HG02642 (cell line): ENCODE measurements around the gene NTM.

Experiments used
- ATAC-seq: cut with Tn5 transposase; IDR thresholded peaks from one replicate; pipeline ENCODE4 v1.9.1; 2021; ENCODE audit warnings: mild to moderate bottlenecking; ENCODE audit not compliant: unreplicated experiment, poor library complexity

The NTM gene

DNA sequence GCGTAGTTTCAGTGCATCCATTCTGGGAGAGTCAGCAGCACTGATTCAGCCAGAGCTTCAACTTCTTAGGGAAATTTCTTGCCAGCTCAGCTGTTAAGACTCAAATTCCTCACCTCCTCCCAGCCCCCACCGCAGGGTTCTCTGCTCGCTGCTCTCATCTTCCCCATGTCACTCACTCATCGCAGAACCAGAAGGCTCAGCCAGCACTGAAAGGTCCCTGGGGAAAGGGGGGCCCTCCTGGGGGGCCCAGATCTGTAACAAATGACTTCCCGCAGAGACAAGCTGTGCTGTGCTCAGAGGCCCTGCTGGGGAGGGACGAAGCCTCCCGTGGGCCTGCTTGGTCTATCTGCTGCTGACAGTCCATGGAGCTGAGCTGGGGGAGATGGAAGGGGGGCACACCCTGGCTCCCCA is 220.6 kb downstream of the NTM start:
- no peak for ATAC-seq

DNA sequence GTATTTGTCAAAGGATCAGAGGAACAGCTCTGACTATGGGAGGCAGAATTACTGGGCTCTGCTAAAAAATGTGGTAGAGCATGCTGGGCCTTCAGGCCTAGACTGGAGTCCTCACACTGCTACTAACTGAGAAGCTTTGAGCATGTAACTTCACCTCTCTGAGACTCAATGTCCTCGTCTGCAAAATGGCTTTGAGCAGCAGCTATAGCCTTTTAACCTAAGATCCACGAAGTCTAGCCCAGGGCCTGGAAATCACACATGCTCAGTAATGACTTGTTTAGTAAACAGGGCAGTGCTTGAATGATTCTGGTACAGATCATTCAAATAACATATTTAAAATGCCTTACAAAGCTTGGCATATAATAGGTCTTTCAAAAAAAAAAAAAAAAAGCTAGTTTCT is 221.7 kb downstream of the NTM start:
- ATAC-seq: no peak

DNA sequence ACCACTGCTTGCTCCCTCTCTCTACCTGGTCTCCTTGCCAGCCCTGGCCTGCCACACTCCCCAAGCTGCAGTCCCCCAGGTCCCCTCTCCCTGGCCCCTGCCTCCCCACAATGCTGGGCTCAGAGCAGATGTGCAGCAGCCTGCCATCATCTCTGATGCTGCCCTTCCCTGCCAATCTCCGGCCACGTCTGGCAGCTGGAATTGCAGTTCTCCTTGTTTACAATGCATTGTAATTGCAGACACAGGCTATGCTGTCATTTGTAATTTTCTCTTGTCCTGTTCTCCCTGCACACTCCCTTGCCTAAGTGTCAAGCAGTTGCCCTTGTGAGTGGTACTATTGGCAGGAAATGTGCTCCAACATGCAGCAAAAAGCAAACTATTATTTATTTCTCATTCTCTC is 222.3 kb downstream of the NTM start:
- ATAC-seq: no peak

DNA sequence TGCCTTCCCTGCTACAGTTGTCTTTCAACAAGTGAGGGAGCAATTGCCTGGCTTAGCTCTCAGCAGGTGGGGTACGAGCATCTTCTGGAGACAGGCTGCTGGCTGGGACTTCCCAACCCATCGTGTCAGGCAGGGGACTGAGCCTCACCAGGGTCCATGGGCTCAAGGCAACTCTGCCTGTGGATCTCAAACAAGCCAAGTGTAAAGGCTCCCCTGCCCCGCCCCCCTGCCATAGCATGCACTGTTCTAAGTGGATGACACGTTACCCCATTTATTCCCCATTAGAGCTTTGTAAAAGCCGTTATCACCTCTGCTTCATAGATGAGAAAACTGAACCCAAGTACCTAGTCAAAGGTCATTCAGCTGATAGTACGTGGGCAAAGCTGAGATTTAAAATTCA is 222.9 kb downstream of the NTM start:
- no peak for ATAC-seq

DNA sequence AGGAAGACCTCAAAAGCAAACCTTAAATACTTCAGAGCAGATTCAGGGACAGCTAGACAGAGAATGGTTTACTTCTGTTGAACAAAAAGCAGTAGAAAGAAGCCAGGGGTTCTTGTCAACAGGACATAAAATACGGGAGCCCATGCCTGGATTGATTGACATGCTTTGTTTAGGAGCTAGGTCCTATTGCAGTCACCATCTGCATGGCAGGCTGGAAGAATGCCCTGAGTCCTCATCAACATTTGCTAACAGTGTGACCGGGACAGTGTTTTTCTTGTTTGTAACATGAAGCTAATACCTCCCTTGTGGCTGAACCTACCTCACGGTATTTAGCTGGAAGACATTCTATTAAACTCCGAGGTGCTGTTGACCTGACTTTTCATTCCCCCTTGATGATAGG is 225.4 kb downstream of the NTM start:
- no peak for ATAC-seq

DNA sequence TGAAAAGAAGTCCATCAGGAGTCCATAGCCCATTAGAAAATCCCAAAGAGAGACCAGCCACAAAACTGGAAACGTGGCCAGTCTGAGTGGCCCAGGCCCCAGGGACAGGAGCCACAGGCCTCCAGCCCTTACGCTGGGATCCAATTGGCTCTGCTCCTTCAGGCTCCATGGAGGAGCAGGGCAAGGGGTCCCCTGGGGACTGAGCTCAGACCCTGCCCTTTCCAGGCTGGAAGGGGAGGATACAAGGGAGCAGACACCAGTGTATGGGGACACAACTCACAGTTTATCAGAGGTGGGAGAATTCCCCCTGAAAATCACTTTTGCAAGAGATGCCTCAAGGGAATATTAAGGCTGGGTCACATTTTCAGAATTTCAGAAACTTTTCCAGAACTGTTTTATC is 227.5 kb downstream of the NTM start:
- ATAC-seq: no peak

DNA sequence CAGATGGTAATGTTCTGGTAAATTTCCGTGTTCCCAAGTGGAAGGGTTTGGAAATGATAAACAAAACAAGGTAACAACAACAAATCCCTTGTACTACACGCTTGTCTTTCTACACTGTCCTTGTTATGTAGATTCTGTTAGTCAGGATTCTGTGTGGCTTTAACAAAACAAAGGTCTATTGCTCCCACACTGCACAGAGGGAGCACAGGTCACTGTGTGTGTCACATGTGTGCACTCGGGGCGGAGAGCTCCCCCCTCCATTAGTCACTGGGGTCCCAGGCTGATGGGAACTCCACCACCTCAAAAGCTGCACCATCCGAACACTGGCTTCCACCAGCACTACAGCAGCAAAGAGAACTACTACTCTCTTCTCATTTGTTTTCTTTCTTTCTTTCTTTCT is 227.9 kb downstream of the NTM start:
- no peak for ATAC-seq

DNA sequence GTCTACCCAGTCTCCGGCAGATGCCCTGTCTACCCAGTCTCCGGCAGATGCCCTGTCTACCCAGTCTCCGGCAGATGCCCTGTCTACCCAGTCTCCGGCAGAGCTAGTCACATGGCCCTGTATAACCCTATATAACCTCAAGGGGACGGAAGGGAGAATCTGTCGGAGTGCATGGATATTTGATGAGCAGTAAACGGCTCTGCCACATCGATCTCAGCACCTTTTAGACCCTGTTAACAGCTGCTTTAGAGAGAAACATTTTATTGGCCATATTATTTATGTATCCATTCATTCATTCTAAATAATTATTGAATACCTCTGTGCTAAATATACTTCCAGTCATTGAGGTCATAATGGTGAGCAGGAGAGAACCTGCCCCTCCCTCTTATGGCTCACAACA is 228.9 kb downstream of the NTM start:
- ATAC-seq: no peak

DNA sequence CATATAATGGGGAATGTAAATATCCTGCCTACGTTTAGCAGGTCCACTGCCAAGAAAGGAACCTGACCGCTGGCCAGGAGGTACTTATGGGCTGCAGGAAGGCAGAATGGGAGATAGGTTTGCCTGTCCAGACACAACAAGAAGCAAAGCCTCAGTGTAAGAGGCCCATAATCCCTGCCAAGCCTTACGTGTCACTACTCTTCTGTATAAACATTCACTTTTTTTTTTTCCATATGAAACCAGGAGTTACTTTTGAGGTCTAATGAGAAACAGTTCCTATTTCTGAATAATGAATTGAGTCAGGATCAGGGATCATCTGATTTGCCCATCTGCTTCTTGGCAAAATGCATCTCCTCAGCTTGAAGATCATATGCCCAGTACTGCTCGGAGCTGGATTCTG is 230.2 kb downstream of the NTM start:
- no peak for ATAC-seq

DNA sequence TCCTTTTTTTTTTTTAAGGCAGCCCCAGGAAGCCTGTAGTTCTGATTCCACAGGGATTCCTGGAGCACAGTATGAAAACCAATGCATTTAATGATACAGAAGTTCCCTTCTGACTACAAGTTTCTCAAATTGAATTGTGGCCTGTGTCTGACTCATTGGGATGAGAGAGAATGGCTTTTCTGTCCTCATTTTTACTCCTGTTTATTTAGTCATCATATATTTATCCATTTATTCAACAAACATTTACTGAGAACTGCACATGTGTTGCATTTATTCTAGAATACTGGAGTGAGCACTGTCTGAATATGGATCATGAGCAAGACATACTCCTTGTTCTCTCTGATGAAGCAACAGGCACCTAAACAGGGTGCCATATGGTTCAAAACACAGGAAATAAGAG is 231.2 kb downstream of the NTM start:
- no peak for ATAC-seq

DNA sequence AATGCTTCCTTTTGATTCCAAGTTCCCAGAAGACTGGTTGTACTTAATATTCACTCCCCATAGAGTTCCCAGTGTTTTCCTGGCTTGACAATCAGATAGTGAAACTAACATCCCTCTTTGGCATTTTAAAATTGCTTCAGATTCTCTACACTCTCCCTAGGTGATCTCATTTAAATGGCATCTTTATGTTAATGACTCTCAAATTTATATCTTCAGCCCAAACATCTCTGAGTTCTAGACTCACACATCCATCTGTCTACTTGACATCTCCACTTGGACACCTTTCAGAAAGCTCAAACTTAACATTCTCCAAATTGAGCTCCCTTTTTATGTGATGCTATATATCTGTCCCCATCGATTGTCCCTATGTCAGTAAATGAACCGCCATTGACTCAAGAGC is 232.0 kb downstream of the NTM start:
- no peak for ATAC-seq

DNA sequence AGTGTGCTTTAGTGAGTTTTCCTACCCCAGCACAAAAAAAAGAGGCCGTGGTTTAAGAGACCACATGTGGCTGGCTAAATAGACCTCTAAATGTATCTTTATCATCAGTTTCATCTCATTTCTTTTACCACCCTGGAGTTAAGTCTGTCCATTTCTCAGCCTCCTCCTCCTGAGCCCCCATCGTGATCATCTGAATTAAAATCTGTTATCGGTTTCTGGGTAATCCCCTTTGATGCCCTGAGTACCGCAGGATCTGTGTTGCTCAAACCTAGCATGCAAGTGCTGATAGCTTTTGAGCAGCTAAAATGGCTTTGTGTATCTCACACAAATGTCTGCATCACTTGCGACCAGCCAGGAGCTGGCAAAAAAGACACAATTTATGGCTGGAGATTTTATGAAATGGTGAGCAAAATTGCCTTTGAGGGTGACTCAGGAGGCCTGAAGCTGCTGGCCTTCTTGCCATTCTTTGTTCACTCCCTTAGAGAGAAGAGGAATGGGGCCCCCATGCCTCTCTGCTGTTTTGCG is 236.5 kb downstream of the NTM start:
- no peak for ATAC-seq

DNA sequence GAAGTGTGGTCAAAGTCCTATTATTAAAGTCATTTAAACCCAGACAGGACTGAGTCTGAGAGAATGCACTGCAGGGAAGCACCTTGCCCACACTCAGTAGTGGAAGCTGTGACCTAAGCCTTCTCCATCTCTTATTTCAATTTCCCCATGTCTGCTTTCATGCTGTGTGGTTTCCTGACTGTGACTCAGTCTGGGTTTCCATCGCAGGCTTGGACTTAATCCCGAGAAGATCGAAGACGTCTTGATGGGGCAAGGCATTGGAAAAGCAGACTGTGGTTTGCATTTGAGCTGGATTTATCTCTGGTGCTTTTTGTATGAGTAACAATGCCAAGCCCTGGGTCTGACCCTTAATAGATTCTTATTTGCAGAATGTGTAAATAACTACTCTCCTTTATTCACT is 238.9 kb downstream of the NTM start:
- no peak for ATAC-seq

DNA sequence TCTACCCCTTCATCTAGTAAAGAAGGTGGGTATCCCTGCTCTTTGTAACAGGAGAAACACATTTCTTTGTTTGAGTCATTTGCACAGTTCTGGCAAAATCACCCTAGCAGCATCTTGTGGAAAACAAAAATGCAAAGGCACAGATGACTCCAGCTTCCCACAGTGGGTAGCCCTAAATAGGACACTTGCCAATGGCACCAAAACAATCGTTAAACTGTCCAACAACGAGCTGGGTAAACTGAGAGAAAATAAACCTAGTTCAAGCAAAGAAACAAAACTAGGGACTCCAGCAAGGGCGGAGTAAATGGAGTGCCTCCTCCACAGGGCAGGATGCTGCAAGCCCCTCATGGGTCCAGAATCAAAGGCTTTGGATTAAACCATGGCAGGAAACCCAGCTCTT is 239.5 kb downstream of the NTM start:
- ATAC-seq: no peak

DNA sequence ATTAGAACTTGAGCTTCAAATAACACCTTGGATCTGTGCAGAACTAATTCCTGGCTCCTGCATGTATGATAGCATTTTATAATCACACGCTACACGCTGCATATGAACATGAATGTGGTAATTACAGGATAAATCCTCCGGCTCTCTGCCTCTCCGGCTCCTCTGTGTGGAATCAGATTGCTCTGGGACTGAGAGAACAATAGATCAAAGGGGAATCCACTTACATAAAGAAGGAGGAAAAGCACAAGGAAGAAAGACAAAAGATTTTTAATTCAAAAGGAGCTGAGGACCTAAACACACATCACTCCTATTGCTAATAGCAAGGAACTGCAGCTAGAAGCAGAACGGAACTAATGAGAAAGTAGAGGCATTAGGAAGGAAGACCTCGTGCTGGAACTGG is 240.9 kb downstream of the NTM start:
- no peak for ATAC-seq

DNA sequence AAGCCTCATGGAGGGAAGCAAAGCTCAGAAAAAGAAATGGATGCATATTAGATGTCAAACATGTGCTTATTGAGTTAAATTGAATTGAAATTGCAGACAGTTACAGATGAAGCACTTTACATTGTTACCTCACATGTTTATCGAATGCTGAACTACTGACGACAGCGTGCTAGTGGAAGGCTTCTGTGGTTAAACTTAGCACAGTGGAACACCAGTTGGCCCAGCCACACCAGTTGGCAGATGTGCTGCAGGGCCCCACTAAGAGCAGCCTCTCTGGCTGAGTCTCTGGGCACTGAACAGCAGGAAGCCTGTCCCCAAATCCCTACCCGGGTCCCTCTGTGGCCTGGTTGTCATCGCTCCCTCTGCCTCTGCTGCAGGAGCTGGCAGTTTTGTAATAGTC is 242.1 kb downstream of the NTM start:
- no peak for ATAC-seq

DNA sequence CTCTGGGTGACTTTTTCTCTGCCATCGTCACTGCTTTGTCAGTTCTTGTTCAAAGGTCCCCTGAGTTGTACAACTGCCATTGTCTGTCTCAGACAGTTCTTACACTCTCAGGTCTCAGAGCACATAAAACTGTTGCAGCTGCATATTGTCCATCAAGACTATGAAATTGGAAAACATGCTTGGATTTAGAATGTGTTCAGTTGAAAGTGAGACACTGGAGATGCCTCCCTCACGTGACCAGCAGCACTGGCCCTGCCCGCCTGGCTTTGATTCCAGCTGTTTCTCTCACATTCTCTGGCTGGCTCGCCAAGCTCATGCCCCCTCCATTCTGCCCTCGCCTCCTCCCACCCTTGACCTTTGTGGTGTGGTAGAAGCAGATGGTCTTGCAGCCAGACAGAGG is 244.2 kb downstream of the NTM start:
- ATAC-seq: no peak

DNA sequence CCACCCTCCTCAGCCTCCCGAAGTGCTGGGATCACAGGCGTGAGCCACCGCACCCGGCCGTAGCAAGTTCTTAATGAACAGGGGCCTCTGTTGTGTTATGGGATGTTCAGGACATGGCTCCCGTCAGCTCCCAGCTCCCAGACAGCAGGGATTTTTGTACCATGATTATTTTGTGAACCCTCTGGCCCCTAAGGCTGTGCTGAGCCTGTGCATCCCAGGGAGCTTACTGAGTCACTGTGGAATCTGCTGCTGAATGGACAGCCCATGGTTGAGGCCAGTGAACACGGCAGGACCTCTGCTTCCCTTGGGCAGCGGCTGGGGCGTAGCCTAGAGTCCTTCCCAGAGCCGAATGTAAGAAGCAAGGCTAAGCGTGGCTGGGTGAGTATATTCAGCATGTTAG is 245.2 kb downstream of the NTM start:
- no peak for ATAC-seq

DNA sequence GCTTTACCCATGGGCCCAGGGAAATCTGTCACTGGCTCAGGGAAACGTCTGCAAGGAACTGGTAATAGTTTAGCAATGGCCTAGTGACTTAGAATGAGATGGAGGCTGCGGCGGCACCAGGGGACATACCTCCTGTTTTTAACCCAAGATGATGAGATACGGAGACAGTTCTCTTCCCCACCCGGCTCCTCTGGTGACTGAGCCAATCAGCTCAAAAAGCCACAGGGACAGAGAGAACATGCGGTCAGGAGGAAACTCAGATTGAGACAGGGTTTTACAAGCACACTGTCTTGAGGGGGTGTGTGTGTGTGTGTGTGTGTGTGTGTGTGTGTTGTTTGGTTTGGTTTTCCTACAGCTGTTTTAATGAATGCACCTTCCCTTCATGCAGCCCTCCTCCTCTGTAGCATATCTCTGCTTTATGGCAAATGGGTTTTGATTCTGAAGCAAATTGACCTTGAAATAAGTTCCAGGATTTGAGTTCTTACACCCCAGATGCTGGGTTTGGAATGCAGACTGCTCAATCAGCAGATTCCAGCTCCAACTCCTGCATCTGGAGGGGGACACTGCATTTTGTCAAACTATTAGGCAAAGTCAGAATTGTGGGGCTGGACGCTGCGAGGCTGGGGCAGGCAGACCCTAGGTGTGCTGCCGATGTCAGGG is 246.2 kb downstream of the NTM start:
- ATAC-seq: no peak

DNA sequence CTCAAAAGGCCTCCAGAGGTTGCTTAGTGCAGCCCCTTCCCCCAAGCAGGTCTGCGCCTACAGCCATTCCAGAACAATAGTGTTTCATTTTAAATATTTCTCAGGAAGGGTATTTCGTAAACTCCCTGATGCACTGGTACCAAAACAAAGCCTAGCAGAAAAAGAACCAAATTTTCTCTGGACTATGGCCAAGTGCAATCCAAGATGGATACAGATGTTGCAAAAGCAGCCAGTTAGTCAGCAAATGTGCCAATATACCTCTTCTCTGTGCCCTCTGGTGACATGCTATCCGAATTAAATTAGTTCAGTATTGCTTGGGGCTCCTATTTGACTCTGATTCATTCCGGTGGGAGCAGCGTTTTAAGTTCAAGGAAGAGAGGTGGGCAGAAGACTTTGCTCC is 247.8 kb downstream of the NTM start:
- ATAC-seq: no peak

DNA sequence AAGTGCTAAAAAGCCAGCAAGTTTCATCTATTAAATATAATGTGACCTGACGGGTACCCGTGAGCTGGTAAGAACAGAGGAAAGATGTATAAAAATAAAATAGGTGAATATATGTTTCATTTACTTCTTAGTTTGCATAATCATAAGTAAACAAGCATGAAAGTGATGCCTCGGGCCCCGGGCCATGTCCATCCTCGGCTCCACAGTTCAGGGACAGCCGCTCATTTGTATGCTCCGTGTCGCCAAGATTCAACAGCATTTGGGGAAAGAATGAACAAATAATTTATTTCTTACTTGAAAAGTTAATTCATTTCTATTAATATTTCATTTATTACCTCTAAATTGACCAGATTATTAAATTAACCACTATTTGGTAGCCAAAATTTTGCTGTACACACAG is 251.8 kb downstream of the NTM start:
- ATAC-seq: no peak

DNA sequence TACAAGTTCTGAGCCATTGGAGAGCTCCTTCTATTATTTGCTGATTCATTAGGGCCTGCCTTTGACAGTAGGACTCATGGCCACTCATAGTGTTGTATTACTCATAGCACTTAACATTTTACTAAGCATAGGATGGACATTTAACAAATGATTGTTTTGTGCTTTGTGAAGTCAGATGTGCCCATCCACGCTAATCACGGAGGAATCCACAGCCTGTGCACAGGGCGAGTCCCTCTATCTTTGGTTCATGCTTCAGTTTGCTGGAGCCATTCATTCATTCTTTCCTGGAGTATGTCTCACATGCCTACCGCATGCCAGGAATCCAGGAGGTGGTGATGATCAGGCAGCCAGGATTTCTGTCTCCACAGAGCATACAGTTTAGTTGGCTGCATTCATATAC is 254.1 kb downstream of the NTM start:
- no peak for ATAC-seq

DNA sequence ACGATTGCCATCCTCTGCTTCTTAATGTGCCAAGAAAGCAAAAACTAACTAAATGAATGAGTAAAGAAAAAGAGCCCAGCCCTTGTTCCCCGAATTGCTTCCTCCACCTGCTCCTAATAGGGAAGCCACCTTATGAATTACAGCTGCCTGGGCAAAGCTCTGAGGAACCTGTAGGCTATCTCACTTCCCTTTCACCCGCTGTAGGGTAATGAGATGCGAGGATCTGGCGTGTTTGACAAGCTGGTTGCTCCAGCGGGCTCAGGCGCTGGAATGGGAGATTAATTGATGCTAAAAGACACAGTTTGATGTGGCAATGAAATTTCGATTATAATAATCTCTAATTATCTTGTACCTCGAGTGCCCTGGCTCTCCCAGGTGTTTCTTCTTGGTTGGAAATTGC is 256.4 kb downstream of the NTM start:
- no peak for ATAC-seq
